ENCODE data around the gene ZNF738. TPM values are rescaled to one million over a fixed set of nuclear protein-coding genes. Genes with fewer than 3 reads are reported as not detected.

Gene ZNF738
- polyA plus RNA-seq, 1 of the 3 experiments (the other 2 are of a cell fraction), result 8.1 TPM

GRCh38 chr19:21328885-21329605, 29.8 kb upstream of the ZNF738 start, which contains the start of gene ZNF708:
Gene ZNF708, minus strand, starts transcription at chr19:21329410. Its CDS starts 198 bp downstream, at chr19:21329212.
- Histone ChIP-seq H3K9ac (peak within 1 kb of the TSS; percentile 98), H3K9me2 (no peaks in the 10 kb centered on the region), H3K4me3 (ENCODE audit: low read depth in 2 of 2, low read length in 1 of 2) (peak within 1 kb of the TSS; percentile 81 to 83), H3K27ac (ENCODE audit: low read depth in 2 of 2, low read length in 1 of 2) (peak within 1 kb of the TSS; percentile 93 to 96), H3K4me1 (ENCODE audit: control insufficient read depth in 1 of 2, insufficient read depth in 2 of 2, low read depth in 1 of 2, low read length in 1 of 2) (peaks cover 0 to 4% of the 10 kb centered on the region in 2 experiments; a peak in 3 of 4 replicates), H3F3A (replicated peaks; ENCODE audit: insufficient read depth) (peaks cover 10% of the 10 kb centered on the region), H3K9me3 (no peaks in the 10 kb centered on the region), H3K79me2 (ENCODE audit: insufficient read depth) (peaks cover 46% of the 10 kb centered on the region), H4K20me1 (ENCODE audit: insufficient read depth) (no peaks in the 10 kb centered on the region), H3K27me3 (ENCODE audit: insufficient read depth) (no peaks in the 10 kb centered on the region), H3K4me2 (peak within 1 kb of the TSS; percentile 86), H2AFZ (ENCODE audit: low read depth) (peak within 1 kb of the TSS; percentile 96), H3K36me3 (replicated peaks in 1 of 2; ENCODE audit: control insufficient read depth in 1 of 2, insufficient read depth in 2 of 2, low read length in 1 of 2) (peaks cover 0 to 19% of the 10 kb centered on the region in 2 experiments)
- peak; percentile 90 for DNase-seq
- ChIA-PET POLR2A (interaction anchor here (0.6 to 1.7 kb wide), 14 partner anchors 11 to 1090 kb away, joined by 3 to 14 read pairs (median 4); partner anchors contain the start of genes ZNF100, ZNF429, ZNF43 and ZNF493), CTCF (interaction anchor here (1.4 kb wide), 1 partner anchor 154 kb away, joined by 3 read pairs; no protein-coding TSS in a partner anchor)
- WGBS (ENCODE audit: low lambda C conversion rate), result 3% methylated on average over 12 of the region's 32 CpGs
- TF ChIP-seq RFX5 (IDR thresholded peaks at IDR 0.05; ENCODE audit: low read length), result peak; percentile 74
- TF ChIP-seq USF1 (IDR thresholded peaks at IDR 0.05; ENCODE audit: borderline replicate concordance, low read depth), result no peak
- TF ChIP-seq TEAD4 (IDR thresholded peaks at IDR 0.05; ENCODE audit: borderline replicate concordance, insufficient read depth), result no peak
- TF ChIP-seq MXI1 (IDR thresholded peaks at IDR 0.05; ENCODE audit: low read depth, low read length), result peak; percentile 79
- peak in 1 of 2 experiments; percentile 33; a peak in 1 of 4 replicates for TF ChIP-seq EP300 (IDR thresholded peaks at IDR 0.05; ENCODE audit: borderline replicate concordance in 1 of 2, low read depth in 1 of 2, low read length in 1 of 2)
- peak; percentile 90 for TF ChIP-seq TAF1 (IDR thresholded peaks at IDR 0.05; ENCODE audit: borderline replicate concordance, low read depth, low read length)
- TF ChIP-seq PBX3 (IDR thresholded peaks at IDR 0.05), result peak; percentile 86
- no peak for TF ChIP-seq NFIC (IDR thresholded peaks at IDR 0.05; ENCODE audit: borderline replicate concordance)
- peak; percentile 51; the same call in 1 of the 2 replicates for TF ChIP-seq RCOR1 (IDR thresholded peaks at IDR 0.05; ENCODE audit: low read length)
- no peak for TF ChIP-seq FOXM1 (IDR thresholded peaks at IDR 0.05; ENCODE audit: low read depth)
- TF ChIP-seq USF2 (IDR thresholded peaks at IDR 0.05; ENCODE audit: borderline replicate concordance, low read depth, low read length), result no peak
- peak; percentile 57 for TF ChIP-seq GABPA (IDR thresholded peaks at IDR 0.05; ENCODE audit: low read depth)
- TF ChIP-seq FOSL2 (IDR thresholded peaks at IDR 0.05; ENCODE audit: borderline replicate concordance, low read depth), result no peak
- peak; percentile 82 for TF ChIP-seq YY1 (IDR thresholded peaks at IDR 0.05; ENCODE audit: low read depth)
- TF ChIP-seq MEF2A (IDR thresholded peaks at IDR 0.05; ENCODE audit: borderline replicate concordance, low read depth), result no peak
- peak; percentile 62; the same call in 1 of the 2 replicates for TF ChIP-seq SIN3A (IDR thresholded peaks at IDR 0.05; ENCODE audit: borderline replicate concordance, low read depth, low read length)
- peak; percentile 98 for TF ChIP-seq POLR2AphosphoS5 (IDR thresholded peaks at IDR 0.05; ENCODE audit: low read depth, low read length)
- 0 out of 2 replicates have a peak, but pooled peaks have one; percentile 37 for TF ChIP-seq REST (IDR thresholded peaks at IDR 0.05; ENCODE audit: low read depth, low read length)
- TF ChIP-seq TCF12 (IDR thresholded peaks at IDR 0.05), result no peak; the same call in 1 of the 2 replicates
- peak; percentile 94 for TF ChIP-seq ELF1 (IDR thresholded peaks at IDR 0.05)
- no peak for TF ChIP-seq RXRA (IDR thresholded peaks at IDR 0.05; ENCODE audit: borderline replicate concordance, low read depth)
- peak; percentile 27; the same call in 1 of the 2 replicates for TF ChIP-seq GATA2 (CRISPR knock-in tag; IDR thresholded peaks at IDR 0.05)
- TF ChIP-seq CHD2 (IDR thresholded peaks at IDR 0.05; ENCODE audit: low read length, partially characterized antibody), result no peak
- no peak for TF ChIP-seq FOXJ3 (CRISPR knock-in tag; IDR thresholded peaks at IDR 0.05)
- 0 out of 2 replicates have a peak, but pooled peaks have one; percentile 5 for TF ChIP-seq RAD21 (IDR thresholded peaks at IDR 0.05; ENCODE audit: low read length)
